Measurements from ENCODE around the gene HSPB1.
A peak's percentile ranks its signal among the peaks of the same experiment; 100 is the strongest.

HSPB1 gene

GRCh38 chr7:76340617-76341131 is 38.2 kb downstream of the HSPB1 start:
- Histone ChIP-seq H3K4me1 (ENCODE audit: control insufficient read depth in 1 of 2, insufficient read depth in 1 of 2, low read depth in 1 of 2, low read length in 1 of 2) (peaks cover 0 to 8% of the 10 kb centered on the region in 2 experiments), H3K27me3 (no peaks in the 10 kb centered on the region), H3K9me3 (no peaks in the 10 kb centered on the region), H3K36me3 (peaks cover 26% of the 10 kb centered on the region), H3K27ac (no peak overlapping the region), H3K4me3 (ENCODE audit: low read depth in 1 of 2, low read length in 1 of 2) (no peak overlapping the region)
- no peak for TF ChIP-seq CTCF (IDR thresholded peaks at IDR 0.05)

GRCh38 chr7:76342222-76342621 is 39.7 kb downstream of the HSPB1 start:
- Histone ChIP-seq H3K27me3 (no peaks in the 10 kb centered on the region), H3K4me1 (ENCODE audit: control insufficient read depth in 1 of 2, insufficient read depth in 1 of 2, low read depth in 1 of 2, low read length in 1 of 2) (peaks cover 8 to 17% of the 10 kb centered on the region in 2 experiments), H3K4me3 (ENCODE audit: low read depth in 1 of 2, low read length in 1 of 2) (no peak overlapping the region), H3K27ac (peak overlapping the region; percentile 41), H3K36me3 (peaks cover 32% of the 10 kb centered on the region), H3K9me3 (no peaks in the 10 kb centered on the region)
- no peak for TF ChIP-seq CTCF (IDR thresholded peaks at IDR 0.05)

GRCh38 chr7:76343294-76343930 is 40.9 kb downstream of the HSPB1 start:
- no peak for TF ChIP-seq CTCF (IDR thresholded peaks at IDR 0.05)
- Histone ChIP-seq H3K27me3 (no peaks in the 10 kb centered on the region), H3K9me3 (no peaks in the 10 kb centered on the region), H3K4me3 (ENCODE audit: low read depth in 1 of 2, low read length in 1 of 2) (no peak overlapping the region), H3K36me3 (peaks cover 32% of the 10 kb centered on the region), H3K27ac (no peak overlapping the region), H3K4me1 (ENCODE audit: control insufficient read depth in 1 of 2, insufficient read depth in 1 of 2, low read depth in 1 of 2, low read length in 1 of 2) (peaks cover 16 to 23% of the 10 kb centered on the region in 2 experiments)

GRCh38 chr7:76343931-76344321 is 41.5 kb downstream of the HSPB1 start:
- peaks cover 32% of the 10 kb centered on the region for H3K36me3 ChIP-seq

GRCh38 chr7:76346097-76346496 is 43.6 kb downstream of the HSPB1 start:
- Histone ChIP-seq H3K9me3 (no peaks in the 10 kb centered on the region), H3K4me3 (ENCODE audit: low read depth in 1 of 2, low read length in 1 of 2) (no peak overlapping the region), H3K4me1 (ENCODE audit: control insufficient read depth in 1 of 2, insufficient read depth in 1 of 2, low read depth in 1 of 2, low read length in 1 of 2) (peaks cover 16 to 19% of the 10 kb centered on the region in 2 experiments), H3K36me3 (peaks cover 42% of the 10 kb centered on the region), H3K27ac (peak overlapping the region; percentile 54), H3K27me3 (no peaks in the 10 kb centered on the region)
- no peak for TF ChIP-seq CTCF (IDR thresholded peaks at IDR 0.05)

More at GRCh38 chr7:76343931-76344321, 41.5 kb downstream of the HSPB1 start:
- H3K4me1 ChIP-seq (ENCODE audit: control insufficient read depth in 1 of 2, insufficient read depth in 1 of 2, low read depth in 1 of 2, low read length in 1 of 2), result peaks cover 16 to 19% of the 10 kb centered on the region in 2 experiments
- H3K4me3 ChIP-seq (ENCODE audit: low read depth in 1 of 2, low read length in 1 of 2), result no peak overlapping the region
- no peak for TF ChIP-seq CTCF (IDR thresholded peaks at IDR 0.05)
- H3K27me3 ChIP-seq, result no peaks in the 10 kb centered on the region
- H3K27ac ChIP-seq, result no peak overlapping the region
- no peaks in the 10 kb centered on the region for H3K9me3 ChIP-seq
